HL-60/S4 (cell line): ENCODE measurements around the gene TOP3A.

Experiments
- in situ Hi-C: fragments of 300-500 bp; cut with MboI; formaldehyde crosslinking; loops from 2 replicates; pipeline ENCODE4 v1.14.3; 2022; ENCODE audit warnings: low sequenced_read_pairs

TOP3A gene

DNA sequence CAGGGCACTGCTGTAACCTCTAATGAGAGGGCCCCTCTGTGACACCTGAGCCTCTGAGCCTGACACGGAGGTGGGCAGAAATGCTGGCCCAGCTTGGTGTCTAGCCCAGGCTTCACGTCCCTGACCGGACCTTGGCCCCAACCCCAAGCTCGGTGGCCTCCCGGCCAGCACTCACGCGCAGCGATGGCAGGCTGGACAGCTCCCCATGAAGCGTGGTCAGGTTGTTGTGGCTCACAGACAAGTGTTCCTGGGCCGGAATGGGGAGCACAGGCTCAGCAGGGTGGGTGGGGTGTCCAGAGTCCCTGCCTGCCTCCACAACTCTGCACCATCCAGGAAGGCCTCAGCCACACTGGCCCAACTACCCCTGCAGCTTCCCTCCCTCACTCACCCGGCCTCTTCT is 58.4 kb downstream of the TOP3A start:
- in situ Hi-C loops, result no loop called here

DNA sequence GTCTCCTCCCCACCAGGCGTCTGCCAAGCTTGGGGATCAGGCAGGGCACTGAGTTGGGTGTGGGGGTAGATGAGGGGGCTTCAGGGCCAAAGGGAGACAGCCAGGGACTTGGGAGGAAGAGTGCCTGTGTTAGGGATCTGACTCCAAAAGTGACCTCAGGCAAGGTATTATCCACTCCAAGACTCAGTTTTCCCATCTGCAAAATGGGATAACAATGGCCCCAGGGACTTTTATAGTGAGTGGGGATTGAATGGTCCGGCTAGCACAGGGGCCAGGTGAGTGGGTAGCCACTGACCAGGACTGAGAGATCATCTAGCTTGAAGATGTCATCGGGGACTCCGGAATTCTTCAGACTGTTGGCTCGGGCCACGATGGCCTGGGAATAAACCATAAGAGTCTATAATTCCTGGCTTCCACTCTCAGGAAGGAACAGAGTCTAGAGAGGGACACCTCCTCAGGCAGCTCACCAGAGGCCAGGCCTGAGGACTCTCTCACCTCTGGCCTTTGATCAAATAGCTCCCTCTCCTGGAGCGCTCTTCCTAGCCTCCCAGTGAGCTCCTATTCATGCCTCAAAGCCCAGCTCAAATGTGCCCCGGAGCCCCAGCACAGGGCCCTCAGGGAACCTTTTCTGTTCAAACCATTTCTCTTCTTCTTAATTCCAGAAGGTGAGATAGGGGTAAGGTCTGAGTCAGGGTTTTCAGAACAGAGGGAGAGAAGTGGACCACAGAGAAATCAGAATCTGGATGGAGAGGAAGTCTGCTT is 59.7 kb downstream of the TOP3A start:
- in situ Hi-C loops, result no loop called here

DNA sequence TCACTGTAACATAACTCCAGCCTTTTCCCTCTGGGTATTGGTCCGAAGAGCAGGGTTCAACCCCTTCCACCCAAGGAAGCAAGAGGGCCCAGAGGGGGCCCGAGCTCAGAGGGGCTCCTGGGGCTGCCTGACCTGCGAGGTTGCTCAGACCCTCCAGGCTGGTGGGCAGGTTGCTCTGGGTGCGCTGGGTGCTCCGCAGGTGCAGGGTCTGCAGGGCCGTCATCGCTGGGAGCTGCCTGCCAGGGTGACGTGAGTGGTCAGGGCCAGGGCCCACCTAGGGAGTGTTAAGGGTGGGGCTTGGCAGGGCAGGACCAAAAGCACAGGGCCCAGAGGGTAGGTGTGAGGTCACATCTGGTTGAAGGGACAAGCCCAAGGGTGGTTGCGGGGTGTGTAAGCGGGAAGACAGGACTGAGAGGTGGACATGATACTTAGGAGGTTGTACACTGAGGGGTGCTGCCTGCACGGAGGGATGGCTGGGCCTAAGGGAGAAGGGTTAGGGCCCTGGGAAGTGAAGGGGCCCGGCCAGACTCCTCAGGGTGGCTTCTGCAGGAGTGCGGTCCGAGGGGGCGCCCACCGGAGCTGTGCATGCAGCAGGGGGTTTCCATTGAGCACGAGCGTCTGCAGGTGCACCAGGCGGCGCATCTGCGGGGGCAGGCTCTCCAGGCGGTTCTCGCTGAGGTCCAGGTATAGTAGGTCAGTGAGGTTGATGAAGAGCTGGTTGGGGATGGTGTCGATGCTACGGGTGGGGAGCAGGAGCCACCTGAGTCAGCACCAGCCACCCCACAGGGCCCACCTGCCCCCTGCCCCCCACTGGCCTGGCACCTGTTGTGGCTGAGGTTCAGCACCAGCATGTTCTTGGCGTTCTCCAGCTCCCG is 60.6 kb downstream of the TOP3A start:
- in situ Hi-C loops, result no loop called here

DNA sequence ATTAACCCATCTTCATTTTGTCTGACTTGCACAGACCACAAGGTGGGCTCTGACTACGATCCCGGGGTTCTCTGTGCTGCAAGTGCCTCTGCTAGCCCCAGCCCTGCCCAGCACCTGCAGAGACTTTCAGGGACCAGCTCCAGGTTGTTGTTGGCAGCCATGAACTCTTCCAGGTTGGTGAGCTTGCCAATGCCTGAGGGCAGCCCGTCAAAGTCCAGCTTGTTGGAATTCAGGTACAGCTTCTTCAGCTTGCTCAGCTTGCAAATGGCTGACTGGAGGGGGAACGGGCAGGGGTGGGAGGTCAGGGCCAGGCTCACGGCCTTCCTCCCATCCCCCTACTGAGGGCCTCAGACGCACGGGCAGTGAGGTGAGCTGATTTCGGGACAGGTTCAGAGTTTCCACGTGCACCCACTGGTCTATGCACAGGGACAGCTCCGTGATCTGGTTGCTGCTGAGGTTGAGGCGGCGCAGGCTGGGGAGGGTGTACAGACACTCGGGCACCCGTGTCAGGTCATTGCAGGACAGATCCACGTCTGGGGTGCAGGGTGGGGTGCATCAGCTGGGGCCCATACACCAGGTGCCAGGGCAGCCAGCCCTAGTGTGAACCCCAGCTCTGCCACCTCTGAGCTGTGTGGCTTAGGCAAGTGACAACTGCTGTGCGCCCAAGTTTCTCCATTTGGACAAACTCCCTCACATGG is 61.5 kb downstream of the TOP3A start:
- in situ Hi-C loops, result no loop called here

DNA sequence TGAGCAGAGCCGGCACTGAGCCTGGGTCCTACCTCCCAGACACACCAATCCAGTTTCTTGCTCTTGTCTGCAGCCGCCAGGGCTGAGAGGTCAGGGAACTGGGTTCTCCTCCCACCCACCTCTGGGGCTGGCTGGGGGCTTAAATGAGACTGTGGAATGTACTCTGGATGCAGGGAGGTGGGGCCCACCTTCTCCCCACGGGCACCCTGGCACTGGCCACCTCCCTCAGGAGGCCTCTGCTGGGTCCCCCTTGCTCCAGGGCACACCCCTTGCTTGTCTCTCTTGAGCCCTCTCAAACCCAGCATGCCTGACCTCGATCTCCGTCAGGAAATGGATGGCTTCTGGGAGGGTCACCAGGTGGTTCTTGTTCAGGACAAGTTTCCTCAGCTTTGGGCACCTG is 62.6 kb downstream of the TOP3A start:
- in situ Hi-C loops, result no loop called here

DNA sequence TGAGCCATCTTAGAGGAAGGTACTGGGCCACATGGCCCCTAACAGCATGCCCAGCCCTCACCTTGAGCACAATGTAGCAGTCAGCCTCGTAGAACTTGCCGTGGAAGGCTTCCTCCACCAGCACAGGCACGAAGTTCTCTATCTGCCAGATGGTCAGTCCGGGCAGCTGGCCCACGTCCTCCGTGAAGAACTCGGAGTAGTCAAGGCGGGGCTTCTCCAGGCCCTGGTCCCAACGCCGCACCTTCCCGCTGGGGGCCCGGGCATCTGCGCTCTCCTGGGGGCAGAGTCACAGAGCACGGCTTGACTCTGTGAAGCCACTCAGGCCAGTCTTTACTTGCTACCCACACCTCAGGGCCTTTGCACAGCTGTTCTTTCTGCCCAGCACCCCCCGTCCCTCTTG is 63.6 kb downstream of the TOP3A start:
- in situ Hi-C loops, result no loop called here

DNA sequence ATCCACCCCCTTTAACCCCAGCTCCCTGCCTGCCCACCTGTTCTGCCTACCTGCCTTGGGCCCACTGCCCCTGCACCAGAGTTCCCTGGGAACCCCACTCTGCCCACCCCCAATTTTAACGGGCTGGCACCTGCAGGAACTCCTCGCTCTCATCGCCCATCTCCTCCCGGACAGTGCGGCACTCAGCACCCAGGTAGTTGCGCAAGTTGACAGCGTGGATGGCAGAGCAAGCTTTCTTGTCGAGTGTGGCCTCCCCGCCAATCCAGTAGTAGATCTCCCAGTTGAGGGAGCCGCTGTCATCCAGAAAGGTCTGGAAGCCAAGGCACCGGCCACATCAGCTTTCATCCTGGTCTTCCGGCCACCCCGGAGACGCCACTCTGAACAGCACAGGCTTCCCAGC is 64.1 kb downstream of the TOP3A start:
- in situ Hi-C loops, result no loop called here

DNA sequence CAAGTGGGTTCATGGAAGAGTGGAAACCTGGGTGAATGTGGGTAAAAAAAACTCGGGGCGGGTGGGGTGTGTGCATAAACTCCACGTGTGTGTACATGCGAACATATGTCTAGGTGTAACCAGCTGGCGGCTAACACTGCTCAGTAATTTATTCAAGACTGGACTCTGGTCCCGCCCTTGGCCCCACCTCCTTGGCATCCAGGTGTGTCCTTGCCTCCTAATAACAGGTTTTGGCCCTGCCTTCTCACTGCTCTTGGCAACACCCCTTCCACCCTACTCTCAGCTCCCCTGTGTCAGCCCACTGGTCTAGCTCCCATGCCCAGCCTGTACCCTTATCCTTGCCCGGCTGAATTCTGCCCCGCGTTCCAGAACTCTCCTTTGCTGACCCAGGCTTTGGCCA is 64.5 kb downstream of the TOP3A start:
- in situ Hi-C loops, result no loop called here

DNA sequence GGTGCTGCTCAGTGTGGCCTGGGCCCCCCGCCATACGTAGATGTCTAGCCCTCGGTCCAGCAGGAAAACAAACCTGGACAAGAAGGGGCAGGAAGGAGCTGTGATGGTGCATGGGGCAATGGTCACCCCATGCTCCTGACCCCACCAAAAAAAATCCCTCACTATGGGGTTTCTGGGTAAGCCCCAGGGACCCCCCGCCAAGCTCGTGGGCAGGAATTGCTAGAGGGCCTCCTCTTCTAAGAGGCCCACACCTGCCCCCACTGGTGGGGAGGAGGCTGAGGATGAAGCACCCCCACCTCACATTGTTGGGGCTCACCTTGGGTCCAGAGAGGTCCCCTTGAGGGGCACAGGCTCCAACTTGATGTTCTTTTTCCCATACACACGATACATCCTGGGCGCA is 66.0 kb downstream of the TOP3A start:
- in situ Hi-C loops, result no loop called here

DNA sequence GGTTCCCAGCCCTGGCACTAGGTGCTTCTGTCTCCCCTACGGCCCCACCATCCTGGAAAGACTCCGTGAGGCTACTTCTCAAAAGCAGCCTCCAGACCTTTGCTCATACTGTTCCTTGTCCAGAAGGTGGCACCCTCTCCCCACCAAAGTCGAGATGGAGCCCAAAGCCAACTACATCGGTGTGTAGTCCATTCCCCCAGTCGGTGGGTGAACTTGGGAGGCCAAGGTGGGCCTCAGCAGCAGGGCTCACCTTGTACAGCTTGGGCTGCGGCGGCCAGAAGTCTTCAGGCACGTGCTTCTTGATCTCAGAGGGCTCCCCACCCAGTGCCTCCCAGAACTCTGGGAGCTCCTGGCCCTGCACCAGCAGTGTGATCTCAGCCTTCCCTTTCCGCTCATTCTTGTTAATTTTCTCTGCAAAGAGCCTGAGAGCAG is 66.5 kb downstream of the TOP3A start:
- in situ Hi-C loops, result no loop called here

DNA sequence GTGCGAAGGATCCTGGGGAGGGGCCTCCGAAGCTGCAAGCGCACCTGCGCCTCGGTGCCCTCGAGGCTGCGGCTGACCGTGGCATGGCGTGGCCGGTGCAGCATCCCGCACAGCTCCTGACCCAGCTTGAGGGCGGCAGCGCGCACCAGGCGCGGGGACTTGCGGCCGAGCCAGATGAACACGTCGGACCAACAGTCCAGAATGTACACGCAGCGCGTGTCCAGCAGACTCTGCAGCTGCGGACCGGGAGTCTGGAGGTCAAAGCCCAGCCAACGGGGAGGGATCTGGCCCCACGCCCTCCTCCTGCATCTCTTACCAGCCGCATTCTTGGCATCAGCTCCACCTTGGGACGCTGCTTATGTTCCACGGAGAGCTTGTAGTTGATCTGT is 67.2 kb downstream of the TOP3A start:
- in situ Hi-C loops, result no loop called here

DNA sequence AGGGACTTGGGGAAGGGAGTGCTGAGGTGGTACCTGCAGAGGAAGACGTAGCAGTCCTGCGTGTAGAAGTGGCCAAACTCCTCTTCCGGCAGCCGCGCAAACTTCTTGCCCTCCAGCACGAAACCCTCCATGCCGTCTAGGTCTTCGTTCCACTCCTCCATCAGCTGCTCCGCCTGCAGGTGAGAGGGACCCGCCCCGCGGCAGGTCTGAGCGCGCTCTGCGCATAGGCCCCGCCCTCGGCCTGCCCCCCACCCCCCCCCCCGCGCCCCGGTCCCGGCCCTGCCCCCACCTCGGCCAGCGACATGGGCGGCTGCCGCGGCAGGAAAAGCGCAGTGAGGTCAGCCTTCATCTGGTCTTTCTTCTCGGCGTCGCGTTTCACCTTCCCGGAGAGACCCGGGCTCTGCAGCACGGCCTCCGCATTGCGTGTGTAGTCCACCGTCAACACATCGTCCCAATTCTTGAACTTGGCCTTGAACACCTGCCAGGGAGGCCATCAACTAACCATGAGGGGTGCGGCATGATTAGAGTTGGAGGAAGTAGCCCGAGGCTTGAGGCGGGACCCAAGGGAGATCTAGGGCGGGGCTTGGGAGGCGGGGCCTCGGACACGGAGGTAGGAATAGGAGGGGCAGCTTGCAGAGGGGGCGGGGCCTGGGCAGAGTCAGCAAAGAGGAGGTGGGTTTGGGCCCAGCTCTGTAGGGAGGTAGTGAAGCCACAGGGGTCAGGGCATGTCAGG is 67.7 kb downstream of the TOP3A start:
- in situ Hi-C loops, result no loop called here

DNA sequence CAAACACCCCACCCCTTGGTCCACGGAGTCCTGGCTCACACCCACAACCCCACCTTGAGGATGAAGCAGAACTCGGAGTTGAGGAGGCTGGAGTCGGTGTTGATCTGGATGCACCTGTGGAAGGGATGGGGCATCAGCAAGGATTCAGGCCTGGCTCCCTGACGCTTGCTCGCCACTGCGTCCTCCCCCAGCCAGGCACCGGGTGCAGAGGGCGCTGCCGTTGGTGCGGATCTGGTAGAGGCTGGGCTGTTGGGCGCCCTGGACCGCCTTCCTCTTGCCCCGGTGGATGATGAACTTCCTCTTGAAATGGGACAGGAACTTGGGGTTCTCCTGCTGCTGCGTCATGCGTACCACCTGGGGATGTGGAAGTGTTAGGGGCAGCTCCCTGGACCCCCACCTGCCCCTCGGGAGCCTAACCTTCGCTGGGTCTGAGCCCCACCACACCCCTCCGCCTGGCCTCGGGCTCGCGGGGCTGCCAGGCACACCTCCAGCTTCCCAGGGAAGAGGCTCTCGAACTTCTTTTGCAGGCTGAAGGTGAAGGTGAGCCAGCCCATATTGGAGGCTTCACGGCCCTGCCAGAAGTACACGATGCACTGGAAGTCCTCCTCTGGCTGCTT is 68.6 kb downstream of the TOP3A start:
- in situ Hi-C loops, result no loop called here

DNA sequence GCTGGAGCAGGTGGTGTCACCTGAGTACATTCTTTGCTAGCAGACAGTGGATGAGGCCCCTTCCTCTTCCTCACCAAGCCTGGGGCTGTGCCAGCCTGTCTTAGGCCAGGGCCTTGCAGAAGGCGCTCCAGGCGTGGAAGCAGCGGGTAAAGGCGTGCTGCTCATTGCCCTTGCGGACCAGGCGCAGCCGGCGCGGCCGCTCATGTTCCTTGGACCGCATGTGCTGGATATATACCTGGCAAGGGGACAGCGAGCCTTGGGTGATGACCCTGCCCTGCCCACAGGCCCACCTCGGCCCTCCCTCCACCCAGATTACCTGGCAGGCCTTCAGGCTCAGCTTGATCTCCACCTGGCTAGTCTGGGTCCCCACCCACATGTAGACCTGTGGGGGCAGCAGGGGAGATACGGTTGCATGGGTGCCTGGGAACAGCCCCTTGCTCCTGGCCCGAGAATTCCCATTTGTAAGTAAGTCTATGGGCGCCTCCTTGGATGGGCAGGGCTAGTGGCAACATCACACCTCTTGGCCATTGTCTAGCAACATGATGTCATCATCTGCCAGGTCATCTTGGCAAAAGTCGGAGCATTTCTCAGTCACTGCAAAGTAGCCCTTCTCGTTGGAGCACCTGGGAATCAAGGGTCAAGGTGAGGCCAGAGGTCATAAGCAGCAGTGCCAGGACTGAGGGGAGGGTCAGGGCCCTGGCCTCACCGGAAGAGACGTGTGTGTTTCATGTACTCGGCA is 69.6 kb downstream of the TOP3A start:
- in situ Hi-C loops, result no loop called here

DNA sequence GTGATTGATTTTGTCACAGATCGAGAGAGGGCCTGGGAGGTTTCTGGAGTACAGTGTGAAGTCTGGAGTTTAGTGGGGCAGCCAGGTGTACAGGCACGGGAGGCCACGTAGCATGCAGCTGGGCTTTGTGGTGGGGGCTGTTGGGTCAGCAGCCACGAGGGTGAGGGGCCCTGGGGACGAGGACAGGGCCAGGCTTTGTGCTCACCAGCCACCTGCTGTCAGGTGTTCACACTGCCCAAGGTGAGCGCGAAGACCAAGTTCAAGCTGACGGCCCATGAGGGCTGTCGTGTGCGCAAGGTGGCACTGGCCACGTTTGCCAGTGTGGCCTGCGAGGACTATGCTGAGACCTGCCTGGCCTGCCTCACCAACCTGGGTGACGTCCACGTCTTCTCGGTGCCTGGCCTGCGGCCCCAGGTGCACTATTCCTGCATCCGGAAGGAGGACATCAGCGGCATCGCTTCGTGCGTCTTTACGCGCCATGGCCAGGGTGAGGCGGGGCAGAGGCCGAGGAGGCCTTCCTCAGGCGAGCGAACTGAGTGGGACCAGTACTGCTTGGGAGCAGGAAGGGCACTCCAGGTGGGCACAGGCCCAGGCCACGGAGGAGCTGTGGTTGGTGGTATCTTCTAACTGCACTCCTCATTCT is 73.4 kb downstream of the TOP3A start:
- in situ Hi-C loops, result no loop called here

DNA sequence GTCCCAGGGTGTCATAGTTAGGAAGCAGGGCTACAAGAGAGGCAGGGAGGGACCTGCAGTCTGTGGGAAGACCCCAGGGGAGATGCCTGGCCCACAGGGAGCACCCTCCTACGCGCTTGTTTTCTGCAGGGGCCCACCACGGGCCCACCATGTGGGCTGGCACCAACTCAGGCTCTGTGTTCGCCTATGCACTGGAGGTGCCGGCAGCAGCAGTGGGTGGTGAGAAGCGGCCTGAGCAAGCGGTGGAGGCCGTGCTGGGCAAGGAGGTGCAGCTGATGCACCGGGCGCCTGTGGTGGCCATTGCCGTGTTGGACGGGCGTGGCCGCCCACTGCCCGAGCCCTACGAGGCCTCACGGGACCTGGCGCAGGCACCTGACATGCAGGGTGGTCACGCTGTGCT is 74.3 kb downstream of the TOP3A start:
- in situ Hi-C loops, result no loop called here

DNA sequence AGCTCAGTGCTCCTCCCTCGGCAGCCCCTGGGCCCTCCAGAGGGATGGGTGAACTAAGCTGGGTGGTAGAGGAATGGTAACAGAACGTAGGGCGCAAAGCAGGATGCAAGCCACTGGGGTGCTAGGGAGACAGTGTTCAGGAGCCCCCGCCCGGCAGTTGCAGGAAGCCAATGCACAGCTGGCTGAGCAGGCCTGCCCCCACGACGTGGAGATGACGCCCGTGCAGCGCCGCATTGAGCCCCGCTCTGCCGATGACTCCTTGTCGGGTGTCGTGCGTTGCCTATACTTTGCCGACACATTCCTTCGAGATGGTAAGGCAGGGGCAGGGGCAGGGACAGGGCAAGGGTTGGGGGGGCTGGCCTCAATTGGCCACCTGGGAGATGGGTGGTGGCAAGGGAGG is 76.5 kb downstream of the TOP3A start:
- in situ Hi-C loops, result no loop called here

DNA sequence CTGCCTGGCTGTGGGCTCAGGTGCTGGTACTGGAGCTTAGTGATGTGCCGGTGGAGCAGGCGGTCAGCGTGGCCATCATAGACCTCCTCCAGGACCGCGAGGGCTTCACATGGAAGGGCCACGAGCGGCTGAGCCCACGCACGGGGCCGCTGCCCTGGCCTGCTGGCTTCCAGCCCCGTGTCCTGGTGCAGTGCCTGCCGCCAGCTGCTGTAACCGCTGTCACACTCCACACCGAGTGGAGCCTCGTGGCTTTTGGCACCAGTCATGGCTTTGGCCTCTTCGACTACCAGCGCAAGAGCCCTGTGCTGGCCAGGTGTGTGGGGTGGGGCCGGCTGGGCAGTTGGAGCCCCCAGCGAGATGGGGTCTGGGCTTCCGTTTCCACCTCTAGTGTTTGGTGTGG is 77.3 kb downstream of the TOP3A start:
- in situ Hi-C loops, result no loop called here

DNA sequence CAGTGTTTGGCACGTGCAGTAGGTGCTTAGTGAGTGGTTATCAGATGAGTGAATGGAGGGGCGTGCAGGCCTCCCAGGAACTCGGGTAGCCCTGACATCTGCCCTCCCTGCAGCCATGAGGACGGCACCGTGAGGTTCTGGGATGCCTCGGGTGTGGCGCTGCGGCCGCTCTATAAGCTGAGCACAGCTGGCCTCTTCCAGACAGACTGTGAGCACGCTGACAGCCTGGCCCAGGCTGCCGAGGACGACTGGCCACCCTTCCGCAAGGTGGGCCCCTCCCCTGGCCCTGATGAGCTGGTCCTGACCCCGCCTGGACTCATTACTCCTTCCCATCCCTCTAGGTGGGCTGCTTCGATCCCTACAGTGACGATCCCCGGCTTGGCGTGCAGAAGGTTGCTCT is 78.3 kb downstream of the TOP3A start:
- in situ Hi-C loops, result no loop called here
